HG02623 (cell line): ENCODE results near the gene ZPR1.
"Not testable (repeated sequence)": the region's sequence is repeated elsewhere in the genome, so short reads cannot be mapped to it uniquely, and the experiment has no call there.

Experiments
- ATAC-seq: cut with Tn5 transposase; IDR thresholded peaks from one replicate; pipeline ENCODE4 v1.9.1; 2021; ENCODE audit warnings: moderate library complexity; ENCODE audit not compliant: unreplicated experiment

ZPR1 gene

DNA sequence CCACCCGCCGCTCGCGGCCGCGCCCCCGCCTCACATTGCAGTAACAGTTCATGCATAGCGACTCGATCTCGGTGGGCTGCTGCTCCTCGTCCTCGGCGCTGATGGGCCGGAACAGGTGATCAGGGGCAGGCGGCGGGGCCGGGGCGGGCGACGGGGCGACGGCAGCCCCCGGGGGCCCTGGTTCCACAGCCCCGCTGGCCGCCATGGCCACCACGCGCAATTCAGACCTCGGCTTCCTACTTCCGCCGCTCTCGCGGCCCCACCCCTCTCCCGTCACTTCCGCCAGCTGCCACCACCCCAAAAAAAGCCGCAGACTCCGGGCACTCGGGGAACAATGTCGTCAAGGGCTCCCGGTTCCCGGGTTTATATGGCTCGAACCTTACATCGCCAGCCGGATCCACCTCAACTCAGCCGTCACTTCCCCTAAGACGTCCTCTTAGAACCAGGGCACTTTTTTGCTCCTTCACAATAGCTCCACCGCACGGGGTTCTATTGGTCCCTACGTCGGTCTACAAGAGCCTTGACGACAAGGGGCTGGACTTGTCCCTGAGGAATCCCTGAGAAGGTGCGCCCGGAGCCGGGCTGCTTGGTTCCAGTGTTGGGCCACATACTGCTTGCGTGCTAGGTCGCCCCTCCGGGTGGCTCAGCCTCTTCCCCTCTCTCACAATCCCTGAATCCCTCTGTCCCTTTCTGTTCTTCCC lies at the start of gene ZPR1:
Gene ZPR1, minus strand, starts transcription at position 238 of the 701 bp plus-strand sequence. Its CDS starts 33 bp downstream, at position 205.
- peak; percentile 91 for ATAC-seq

GRCh38 chr11:116836632-116836991 lies 48.8 kb upstream of the ZPR1 start:
- ATAC-seq: no peak

GRCh38 chr11:116835791-116836631 lies 48.2 kb upstream of the ZPR1 start:
- peak; percentile 59 for ATAC-seq

DNA sequence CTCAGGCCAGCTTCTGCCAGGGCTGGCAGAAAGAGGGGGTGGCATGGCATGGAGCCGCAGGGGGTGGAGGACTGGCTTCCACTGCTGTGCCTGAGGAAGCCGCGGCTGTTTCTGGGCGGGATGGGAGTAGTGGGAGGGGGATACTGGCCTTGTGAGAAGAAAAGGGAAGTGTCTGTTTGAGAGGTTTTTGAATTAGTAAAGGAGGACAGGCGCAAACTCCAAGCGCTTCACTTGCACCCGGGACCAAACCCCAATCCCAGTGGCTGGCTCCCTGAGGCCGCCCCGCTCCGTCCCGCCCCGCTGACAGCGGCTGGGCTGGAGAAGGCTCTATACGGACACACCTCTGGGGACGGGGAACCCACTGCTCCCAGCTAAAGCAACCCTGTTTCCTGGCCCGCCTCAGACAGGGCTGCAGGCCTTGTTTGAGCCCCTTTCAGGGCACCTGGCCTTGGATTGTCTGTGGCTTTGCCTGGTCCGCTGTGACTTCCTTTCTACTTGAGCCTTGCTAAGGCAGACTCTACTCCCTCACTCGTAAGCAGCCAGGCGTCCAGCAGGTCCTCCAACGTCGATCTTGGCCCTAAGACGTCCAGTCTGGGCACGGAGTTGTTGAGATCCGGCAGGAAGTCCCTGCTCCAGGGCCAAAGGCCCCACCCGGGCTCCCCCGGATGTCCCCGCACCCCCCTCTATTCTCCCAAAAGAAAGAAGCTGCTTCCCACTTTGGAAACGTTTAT lies 47.4 kb upstream of the ZPR1 start:
- no peak for ATAC-seq

DNA sequence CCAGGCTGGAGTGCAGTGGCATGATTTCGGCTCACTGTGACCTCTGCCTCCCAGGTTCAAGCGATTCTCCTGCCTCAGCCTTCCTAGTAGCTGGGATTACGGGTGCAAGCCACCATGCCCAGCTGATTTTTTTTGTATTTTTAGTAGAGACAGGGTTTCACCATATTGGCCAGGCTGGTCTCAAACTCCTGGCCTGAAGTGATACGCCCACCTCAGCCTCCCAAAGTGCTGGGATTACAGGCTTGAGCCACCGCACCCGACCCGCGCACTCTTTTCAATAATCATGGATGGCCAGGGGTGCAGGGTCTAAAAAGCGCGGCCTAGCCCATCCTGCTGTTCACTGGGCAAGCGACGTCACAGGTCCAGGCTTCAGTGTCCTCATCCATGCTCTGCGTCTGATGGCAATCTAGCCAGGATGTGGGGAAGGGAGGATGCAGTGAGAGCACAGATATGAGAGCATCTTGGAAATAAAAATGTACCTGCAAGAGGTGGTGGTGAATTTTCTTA lies 46.8 kb upstream of the ZPR1 start:
- ATAC-seq: not testable (repeated sequence)

- ATAC-seq: no peak
Observed at GRCh38 chr11:116833816-116834534, 46.2 kb upstream of the ZPR1 start.

DNA sequence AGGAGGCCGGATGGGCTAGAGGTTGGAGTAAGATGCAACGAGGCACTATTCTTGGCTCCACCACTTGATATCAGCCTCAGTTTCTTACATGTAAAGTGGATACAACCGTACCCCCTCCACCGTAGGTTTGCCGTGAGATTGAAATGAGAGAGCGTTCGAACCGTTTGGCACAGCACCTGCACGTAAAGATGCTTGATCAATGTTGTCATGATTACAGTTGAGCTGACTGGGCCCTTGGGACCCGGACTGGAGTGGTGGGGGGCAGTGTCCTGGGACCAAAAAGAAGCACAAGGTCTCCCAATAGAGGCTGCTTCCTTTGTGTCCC lies 45.6 kb upstream of the ZPR1 start:
- no peak for ATAC-seq

GRCh38 chr11:116832350-116833290 lies 44.8 kb upstream of the ZPR1 start:
- ATAC-seq: no peak

- ATAC-seq: no peak
Observed at GRCh38 chr11:116831790-116832349, 44.0 kb upstream of the ZPR1 start.

GRCh38 chr11:116830184-116830912 lies 42.5 kb upstream of the ZPR1 start:
- ATAC-seq: no peak

DNA sequence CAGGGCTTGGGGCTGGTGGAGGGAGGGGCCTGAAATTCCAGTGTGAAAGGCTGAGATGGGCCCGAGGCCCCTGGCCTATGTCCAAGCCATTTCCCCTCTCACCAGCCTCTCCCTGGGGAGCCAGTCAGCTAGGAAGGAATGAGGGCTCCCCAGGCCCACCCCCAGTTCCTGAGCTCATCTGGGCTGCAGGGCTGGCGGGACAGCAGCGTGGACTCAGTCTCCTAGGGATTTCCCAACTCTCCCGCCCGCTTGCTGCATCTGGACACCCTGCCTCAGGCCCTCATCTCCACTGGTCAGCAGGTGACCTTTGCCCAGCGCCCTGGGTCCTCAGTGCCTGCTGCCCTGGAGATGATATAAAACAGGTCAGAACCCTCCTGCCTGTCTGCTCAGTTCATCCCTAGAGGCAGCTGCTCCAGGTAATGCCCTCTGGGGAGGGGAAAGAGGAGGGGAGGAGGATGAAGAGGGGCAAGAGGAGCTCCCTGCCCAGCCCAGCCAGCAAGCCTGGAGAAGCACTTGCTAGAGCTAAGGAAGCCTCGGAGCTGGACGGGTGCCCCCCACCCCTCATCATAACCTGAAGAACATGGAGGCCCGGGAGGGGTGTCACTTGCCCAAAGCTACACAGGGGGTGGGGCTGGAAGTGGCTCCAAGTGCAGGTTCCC lies 41.8 kb upstream of the ZPR1 start, which contains the start of gene APOC3:
Gene APOC3, plus strand, starts transcription at position 383 of the 659 bp plus-strand sequence. CDS start 676 bp downstream, outside the sequence.
- ATAC-seq: no peak

DNA sequence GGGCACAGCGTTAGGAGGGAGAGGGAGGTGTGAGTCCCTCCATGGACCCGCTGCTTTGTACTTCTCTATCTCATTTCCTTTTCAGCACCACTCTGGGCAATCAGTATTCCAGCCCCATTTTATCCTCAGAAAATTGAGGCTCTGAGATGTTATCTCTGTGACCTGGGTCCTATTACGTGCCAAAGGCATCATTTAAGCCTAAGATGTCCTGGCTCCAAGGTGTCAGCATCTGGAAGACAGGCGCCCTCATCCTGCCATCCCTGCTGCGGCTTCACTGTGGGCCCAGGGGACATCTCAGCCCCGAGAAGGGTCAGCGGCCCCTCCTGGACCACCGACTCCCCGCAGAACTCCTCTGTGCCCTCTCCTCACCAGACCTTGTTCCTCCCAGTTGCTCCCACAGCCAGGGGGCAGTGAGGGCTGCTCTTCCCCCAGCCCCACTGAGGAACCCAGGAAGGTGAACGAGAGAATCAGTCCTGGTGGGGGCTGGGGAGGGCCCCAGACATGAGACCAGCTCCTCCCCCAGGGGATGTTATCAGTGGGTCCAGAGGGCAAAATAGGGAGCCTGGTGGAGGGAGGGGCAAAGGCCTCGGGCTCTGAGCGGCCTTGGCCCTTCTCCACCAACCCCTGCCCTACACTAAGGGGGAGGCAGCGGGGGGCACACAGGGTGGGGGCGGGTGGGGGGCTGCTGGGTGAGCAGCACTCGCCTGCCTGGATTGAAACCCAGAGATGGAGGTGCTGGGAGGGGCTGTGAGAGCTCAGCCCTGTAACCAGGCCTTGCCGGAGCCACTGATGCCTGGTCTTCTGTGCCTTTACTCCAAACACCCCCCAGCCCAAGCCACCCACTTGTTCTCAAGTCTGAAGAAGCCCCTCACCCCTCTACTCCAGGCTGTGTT lies 41.1 kb upstream of the ZPR1 start:
- no peak for ATAC-seq

GRCh38 chr11:116827461-116827860 lies 39.6 kb upstream of the ZPR1 start:
- no peak for ATAC-seq

DNA sequence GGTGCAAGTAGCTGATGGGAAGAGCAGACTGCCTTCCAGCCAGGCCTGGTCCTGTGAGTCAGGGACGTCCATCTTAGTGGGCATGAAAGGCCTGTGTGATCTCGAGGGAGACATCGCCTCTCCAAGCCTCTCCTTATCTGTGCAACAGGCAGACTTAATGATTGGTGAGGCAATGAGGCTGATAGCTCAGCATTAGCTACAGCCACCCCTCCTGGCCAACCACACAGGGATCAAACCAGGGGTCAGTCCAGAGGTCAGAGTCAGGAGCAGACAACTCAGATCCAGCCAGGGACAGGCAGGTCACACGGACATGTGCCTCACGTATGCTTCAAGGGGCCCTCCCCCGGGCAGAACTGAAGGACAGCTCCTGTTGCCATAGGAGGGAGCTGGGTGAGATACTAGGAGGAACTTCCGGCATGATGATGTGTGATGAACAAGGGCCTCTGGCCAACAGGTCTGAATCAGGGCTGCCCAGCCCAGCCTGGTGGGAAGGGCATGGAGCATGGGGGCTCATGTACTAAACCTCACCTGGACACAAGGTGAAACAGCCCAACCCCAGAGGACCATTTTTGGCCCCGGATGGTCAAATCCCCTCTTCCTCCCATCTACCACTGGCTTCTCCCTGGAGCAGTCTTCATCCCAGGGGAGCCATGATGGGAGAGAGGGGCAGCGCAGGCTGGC lies 39.1 kb upstream of the ZPR1 start:
- no peak for ATAC-seq

GRCh38 chr11:116825854-116826750 lies 38.3 kb upstream of the ZPR1 start:
- ATAC-seq: no peak

- ATAC-seq: no peak
Observed at GRCh38 chr11:116825434-116825833, 37.6 kb upstream of the ZPR1 start.
